Measurements from ENCODE around the gene LSM10.

The LSM10 gene

GRCh38 chr1:36384542-36385409 lies 12.9 kb downstream of the LSM10 start:
- no peak for TF ChIP-seq POLR2A (IDR thresholded peaks at IDR 0.05; ENCODE audit: low read depth, low read length)
- DNase-seq (ENCODE audit: insufficient read length, low spot score) (no peak), FAIRE-seq (no peak)

- no peak for FAIRE-seq
- no peak for DNase-seq (ENCODE audit: insufficient read length, low spot score)
- TF ChIP-seq POLR2A (IDR thresholded peaks at IDR 0.05; ENCODE audit: low read depth, low read length): no peak
Measured at GRCh38 chr1:36383240-36383639, 14.5 kb downstream of the LSM10 start.

- TF ChIP-seq POLR2A (IDR thresholded peaks at IDR 0.05; ENCODE audit: low read depth, low read length): no peak
- FAIRE-seq (no peak), DNase-seq (ENCODE audit: insufficient read length, low spot score) (no peak)
Measured at GRCh38 chr1:36382669-36383068, 15.0 kb downstream of the LSM10 start.

- no peak for TF ChIP-seq POLR2A (IDR thresholded peaks at IDR 0.05; ENCODE audit: low read depth, low read length)
- no peak for DNase-seq (ENCODE audit: insufficient read length, low spot score)
- no peak for FAIRE-seq
Measured at GRCh38 chr1:36382231-36382630, 15.5 kb downstream of the LSM10 start.

- DNase-seq (ENCODE audit: insufficient read length, low spot score): no peak
- TF ChIP-seq POLR2A (IDR thresholded peaks at IDR 0.05; ENCODE audit: low read depth, low read length): no peak
- no peak for FAIRE-seq
Measured at GRCh38 chr1:36381405-36381804, 16.3 kb downstream of the LSM10 start.

- FAIRE-seq (no peak), DNase-seq (ENCODE audit: insufficient read length, low spot score) (no peak)
- no peak for TF ChIP-seq POLR2A (IDR thresholded peaks at IDR 0.05; ENCODE audit: low read depth, low read length)
Measured at GRCh38 chr1:36380782-36381181, 16.9 kb downstream of the LSM10 start.

- DNase-seq (ENCODE audit: insufficient read length, low spot score): no peak
- no peak for FAIRE-seq
- TF ChIP-seq POLR2A (IDR thresholded peaks at IDR 0.05; ENCODE audit: low read depth, low read length): no peak
Measured at GRCh38 chr1:36380143-36380619, 17.5 kb downstream of the LSM10 start.

GRCh38 chr1:36377791-36378492 lies 19.8 kb downstream of the LSM10 start:
- DNase-seq (ENCODE audit: insufficient read length, low spot score): no peak
- FAIRE-seq: no peak
- TF ChIP-seq POLR2A (IDR thresholded peaks at IDR 0.05; ENCODE audit: low read depth, low read length): no peak

GRCh38 chr1:36372617-36373016 lies 25.1 kb downstream of the LSM10 start:
- TF ChIP-seq POLR2A (IDR thresholded peaks at IDR 0.05; ENCODE audit: low read depth, low read length): no peak
- DNase-seq (ENCODE audit: insufficient read length, low spot score) (no peak), FAIRE-seq (no peak)

GRCh38 chr1:36369061-36369861 lies 28.4 kb downstream of the LSM10 start:
- FAIRE-seq (no peak), DNase-seq (ENCODE audit: insufficient read length, low spot score) (peak; percentile 54)
- TF ChIP-seq POLR2A (IDR thresholded peaks at IDR 0.05; ENCODE audit: low read depth, low read length): no peak

- FAIRE-seq (no peak), DNase-seq (ENCODE audit: insufficient read length, low spot score) (no peak)
- no peak for TF ChIP-seq POLR2A (IDR thresholded peaks at IDR 0.05; ENCODE audit: low read depth, low read length)
Measured at GRCh38 chr1:36367798-36368197, 29.9 kb downstream of the LSM10 start.

- no peak for FAIRE-seq
- no peak for TF ChIP-seq POLR2A (IDR thresholded peaks at IDR 0.05; ENCODE audit: low read depth, low read length)
Measured at GRCh38 chr1:36367066-36367465, 30.6 kb downstream of the LSM10 start.

GRCh38 chr1:36366091-36366661 lies 31.5 kb downstream of the LSM10 start:
- no peak for FAIRE-seq
- no peak for TF ChIP-seq POLR2A (IDR thresholded peaks at IDR 0.05; ENCODE audit: low read depth, low read length)
- no peak for DNase-seq (ENCODE audit: insufficient read length, low spot score)

More at GRCh38 chr1:36367066-36367465, 30.6 kb downstream of the LSM10 start:
- DNase-seq (ENCODE audit: insufficient read length, low spot score): no peak
